H1 (cell line): ENCODE results near the gene PHGDH. TPM values are rescaled to one million over a fixed set of nuclear protein-coding genes. Genes with fewer than 3 reads are reported as not detected.

Experiments used
- CTCF ChIA-PET: fragments of 300-600 bp; sonication (Branson Sonifier 250); formaldehyde crosslinking; loops from one replicate; lab custom pipeline; 2021; ENCODE audit not compliant: partially characterized antibody; lab: Charles Lee
- POLR2A ChIA-PET: fragments of 300-600 bp; sonication (Branson Sonifier 250); formaldehyde crosslinking; loops from one replicate; lab custom pipeline; 2021; ENCODE audit warnings: inconsistent platforms; ENCODE audit not compliant: partially characterized antibody; lab: Charles Lee
- DNase-seq, 2 experiments: peaks; one replicate each; pipeline versions ENCODE4 v3.0.0 to v3.0.0-alpha.2; 2010 to 2022; ENCODE audit warnings: low spot score in 2 of 2, low read depth in 1 of 2, mixed read lengths in 1 of 2
- FAIRE-seq: peaks from 2 replicates; lab custom pipeline; 2011; peaks lifted over from hg19 to GRCh38; lab: Jason Lieb, UNC
- H2AFZ ChIP-seq: 2 replicates; pipeline ENCODE4 v1.8.1; 2012; ENCODE audit warnings: low read length, inconsistent platforms
- H2AK5ac ChIP-seq: 2 replicates; pipeline ENCODE4 v1.6.1; 2013; ENCODE audit warnings: low read depth, low read length
- H2BK120ac ChIP-seq: replicated peaks from 2 replicates; pipeline ENCODE3; 2013; ENCODE audit warnings: low read depth, low read length, inconsistent platforms
- H2BK12ac ChIP-seq: 2 replicates; pipeline ENCODE4 v1.6.1; 2013; ENCODE audit warnings: low read depth, low read length
- H2BK15ac ChIP-seq: 2 replicates; pipeline ENCODE4 v1.6.1; 2013; ENCODE audit warnings: low read length
- H2BK20ac ChIP-seq: 2 replicates; pipeline ENCODE4 v1.6.1; 2013; ENCODE audit warnings: low read length
- H2BK5ac ChIP-seq: 2 replicates; pipeline ENCODE4 v1.6.1; 2013; ENCODE audit warnings: low read depth, low read length
- H3K14ac ChIP-seq: 2 replicates; pipeline ENCODE4 v1.6.1; 2013; ENCODE audit warnings: inconsistent platforms; ENCODE audit not compliant: insufficient read length
- H3K18ac ChIP-seq: 2 replicates; pipeline ENCODE4 v1.6.1; 2013; ENCODE audit warnings: low read length; ENCODE audit errors: extremely low read depth
- H3K23ac ChIP-seq: 2 replicates; pipeline ENCODE4 v1.6.1; 2013; ENCODE audit warnings: inconsistent platforms; ENCODE audit not compliant: insufficient read length
- H3K23me2 ChIP-seq: 2 replicates; pipeline ENCODE4 v1.6.1; 2013; ENCODE audit warnings: low read depth, low read length
- H3K27ac ChIP-seq: 2 replicates; pipeline ENCODE4 v1.6.1; 2011; ENCODE audit warnings: low read depth, low read length, inconsistent platforms
- H3K27me3 ChIP-seq, 4 experiments: replicated peaks in 1 of 4; 1 replicate in 1 of 4; 2 replicates in 3 of 4; pipeline versions ENCODE4 v1.6.1 to v1.8.1; 2011 to 2013; ENCODE audit warnings: low read length in 3 of 4, mild to moderate bottlenecking in 3 of 4, inconsistent platforms in 2 of 4, mixed read lengths in 2 of 4, moderate library complexity in 1 of 4; ENCODE audit not compliant: control insufficient read depth in 3 of 4, insufficient read depth in 3 of 4; ENCODE audit errors: extremely low read depth in 1 of 4
- H3K36me3 ChIP-seq, 4 experiments: 2 replicates each; pipeline versions ENCODE4 v1.6.1 to v1.8.1; 2011 to 2013; ENCODE audit warnings: mild to moderate bottlenecking in 4 of 4, low read length in 3 of 4, moderate library complexity in 2 of 4, control low read depth in 1 of 4, inconsistent platforms in 1 of 4; ENCODE audit not compliant: insufficient read depth in 4 of 4, control insufficient read depth in 2 of 4
- H3K4ac ChIP-seq: replicated peaks from 2 replicates; pipeline ENCODE3; 2013; ENCODE audit warnings: low read length, low read depth, mixed read lengths, inconsistent platforms; ENCODE audit not compliant: insufficient read length
- H3K4me1 ChIP-seq, 4 experiments: replicated peaks in 1 of 4; 1 replicate in 1 of 4; 2 replicates in 3 of 4; pipeline versions ENCODE4 v1.6.1 to v1.8.1; 2011 to 2013; ENCODE audit warnings: low read length in 3 of 4, inconsistent platforms in 2 of 4, mixed read lengths in 1 of 4; ENCODE audit not compliant: insufficient read depth in 4 of 4, control insufficient read depth in 3 of 4
- H3K4me2 ChIP-seq, 2 experiments: 2 replicates each; pipeline versions ENCODE4 v1.6.1 to v1.8.1; 2011 to 2013; ENCODE audit warnings: low read depth in 2 of 2, low read length in 2 of 2, control low read depth in 1 of 2, inconsistent platforms in 1 of 2, mild to moderate bottlenecking in 1 of 2; ENCODE audit not compliant: insufficient read depth in 1 of 2
- H3K4me3 ChIP-seq, 4 experiments: fragments of 200-600, 300-600 bp in 1 of 4; sonication (generic), shearing (Covaris generic), sonication (Bioruptor Twin) in 1 of 4; 2 replicates each; pipeline versions ENCODE4 v1.5.1 to v1.8.1; 2011 to 2016; ENCODE audit warnings: low read length in 4 of 4, low read depth in 3 of 4, control low read depth in 2 of 4, inconsistent platforms in 2 of 4, mild to moderate bottlenecking in 2 of 4, mixed read lengths in 1 of 4, moderate library complexity in 1 of 4; ENCODE audit not compliant: insufficient read depth in 2 of 4; ENCODE audit errors: extremely low read depth in 1 of 4
- H3K56ac ChIP-seq: replicated peaks from 2 replicates; pipeline ENCODE3; 2013; ENCODE audit warnings: low read depth, mild to moderate bottlenecking, mixed read lengths, low read length, inconsistent platforms; ENCODE audit not compliant: insufficient read length
- H3K79me1 ChIP-seq: 2 replicates; pipeline ENCODE4 v1.6.1; 2013; ENCODE audit warnings: low read depth, low read length, control low read depth
- H3K79me2 ChIP-seq, 2 experiments: 2 replicates each; pipeline versions ENCODE4 v1.6.1 to v1.8.1; 2012 to 2013; ENCODE audit warnings: low read length in 2 of 2, mild to moderate bottlenecking in 2 of 2, inconsistent platforms in 1 of 2; ENCODE audit not compliant: insufficient read depth in 2 of 2, control insufficient read depth in 1 of 2
- H3K9ac ChIP-seq, 4 experiments: replicated peaks in 1 of 4; 1 replicate in 1 of 4; 2 replicates in 3 of 4; pipeline versions ENCODE4 v1.6.1 to v1.8.1; 2011 to 2013; ENCODE audit warnings: low read depth in 3 of 4, low read length in 3 of 4, control low read depth in 2 of 4, mild to moderate bottlenecking in 2 of 4, moderate library complexity in 2 of 4, inconsistent platforms in 1 of 4; ENCODE audit errors: extremely low read depth in 1 of 4
- H3K9me3 ChIP-seq, 2 experiments: 2 replicates each; pipeline versions ENCODE4 v1.6.1 to v1.8.1; 2012 to 2013; ENCODE audit warnings: mild to moderate bottlenecking in 2 of 2, moderate library complexity in 2 of 2, control low read depth in 1 of 2, inconsistent platforms in 1 of 2, low read depth in 1 of 2, low read length in 1 of 2, mixed read lengths in 1 of 2; ENCODE audit not compliant: insufficient read depth in 2 of 2
- H4K20me1 ChIP-seq, 2 experiments: replicated peaks in 1 of 2; 2 replicates each; pipeline versions ENCODE3 to v1.8.1; 2011 to 2013; ENCODE audit warnings: inconsistent platforms in 2 of 2, low read length in 2 of 2, mild to moderate bottlenecking in 1 of 2; ENCODE audit not compliant: insufficient read depth in 2 of 2, control insufficient read depth in 1 of 2
- H4K5ac ChIP-seq: 2 replicates; pipeline ENCODE4 v1.6.1; 2013; ENCODE audit warnings: low read length, low read depth, mixed read lengths, inconsistent platforms; ENCODE audit not compliant: insufficient read length
- H4K8ac ChIP-seq: 2 replicates; pipeline ENCODE4 v1.8.0; 2013; ENCODE audit warnings: mild to moderate bottlenecking, moderate library complexity, low read length, inconsistent platforms; ENCODE audit not compliant: insufficient read depth; ENCODE audit errors: extremely low read depth
- H4K91ac ChIP-seq: replicated peaks from 2 replicates; pipeline ENCODE3; 2013; ENCODE audit warnings: low read length, mixed read lengths, inconsistent platforms; ENCODE audit not compliant: insufficient read length
- BACH1 ChIP-seq: IDR thresholded peaks from 2 replicates; pipeline ENCODE4 v1.6.1; 2012; ENCODE audit warnings: low read length, improper control_type of control experiment
- CHD1 ChIP-seq: IDR thresholded peaks from 2 replicates; pipeline ENCODE4 v1.6.1; 2012; ENCODE audit warnings: low read depth, low read length, improper control_type of control experiment
- GABPA ChIP-seq: IDR thresholded peaks from 2 replicates; pipeline ENCODE4 v1.6.1; 2011; ENCODE audit warnings: mild to moderate bottlenecking, low read length, moderate library complexity, borderline replicate concordance; ENCODE audit not compliant: insufficient read depth
- POLR2A ChIP-seq, 2 experiments: IDR thresholded peaks; 1 replicate in 1 of 2; 2 replicates in 1 of 2; pipeline ENCODE4 v1.6.1; 2011; ENCODE audit warnings: low read depth in 2 of 2, low read length in 2 of 2, mild to moderate bottlenecking in 2 of 2; ENCODE audit errors: control extremely low read depth in 1 of 2
- POLR2AphosphoS5 ChIP-seq: IDR thresholded peaks from 2 replicates; pipeline ENCODE4 v1.6.1; 2011; ENCODE audit warnings: low read depth, low read length
- RAD21 ChIP-seq, 2 experiments: IDR thresholded peaks in 1 of 2; conservative IDR thresholded peaks in 1 of 2; 2 replicates each; pipeline ENCODE4 v1.6.1; 2011; ENCODE audit warnings: low read depth in 2 of 2, low read length in 2 of 2, improper control_type of control experiment in 1 of 2, inconsistent platforms in 1 of 2, mild to moderate bottlenecking in 1 of 2, moderate library complexity in 1 of 2
- RBBP5 ChIP-seq: IDR thresholded peaks from 2 replicates; pipeline ENCODE4 v1.7.1; 2012; ENCODE audit warnings: low read depth, mild to moderate bottlenecking, inconsistent platforms, low read length, moderate library complexity, borderline replicate concordance
- SP2 ChIP-seq: IDR thresholded peaks from 2 replicates; pipeline ENCODE4 v1.6.1; 2012; ENCODE audit warnings: mild to moderate bottlenecking, low read length, inconsistent platforms
- TAF7 ChIP-seq: optimal IDR thresholded peaks from 2 replicates; pipeline ENCODE3; 2011; ENCODE audit warnings: low read depth, mild to moderate bottlenecking, inconsistent platforms, low read length, moderate library complexity, borderline replicate concordance
- WGBS, 2 experiments: shearing (Covaris generic) in 1 of 2; methylation state at CpG; one replicate each; pipeline versions ENCODE4 v1.1.6 to v1.1.7; 2013 to 2015; ENCODE audit warnings: low lambda C conversion rate in 2 of 2, mixed read lengths in 2 of 2, inconsistent platforms in 1 of 2, low coverage in 1 of 2, missing lambda C conversion rate in 1 of 2; ENCODE audit not compliant: insufficient replicate concordance in 2 of 2, insufficient coverage in 1 of 2, insufficient read length in 1 of 2; ENCODE audit errors: extremely low coverage in 1 of 2, missing lambda C conversion rate in 1 of 2; 5-methylcytosine and 5-hydroxymethylcytosine counted together
- polyA plus RNA-seq, 7 experiments: library from polyadenylated mRNA; depleted of rRNA in 3 of 7; stranded (reverse) in 5 of 7; unstranded in 2 of 7; fragments of >200 nt in 5 of 7; fragments of 200-250 nt in 2 of 7; gene quantifications; 1 replicate in 5 of 7; 2 replicates in 1 of 7; 4 replicates in 1 of 7; pipeline versions ENCODE4 v1.2.1 to v1.2.3, GENCODE V29; 2011 to 2013; ENCODE audit warnings: missing spikeins in 2 of 7, mixed read lengths in 2 of 7
- total RNA-seq: library from RNA; stranded (reverse); fragmentation: NEBNext Ultra II Directional; extraction: Animal tissue kit (Norgen Biotek cat#: 25700); gene quantifications from 2 replicates; pipeline ENCODE4 v1.2.1, GENCODE V29; 2021

PHGDH gene
- total and polyA plus RNA-seq, 2 of the 8 experiments (the other 6 are each of a cell fraction or from before 2014, with no cell fraction given), result 358 to 687 TPM

GRCh38 chr1:119724611-119725218, 13.0 kb downstream of the PHGDH start:
- H2BK120ac ChIP-seq, result no peak overlapping the region
- no peak overlapping the region for H2BK5ac ChIP-seq
- H4K8ac ChIP-seq, result no peak overlapping the region
- no peak overlapping the region for H4K91ac ChIP-seq
- no peak overlapping the region for H3K14ac ChIP-seq
- H3K56ac ChIP-seq, result no peak overlapping the region
- no peak overlapping the region for H4K5ac ChIP-seq
- H4K20me1 ChIP-seq, result peaks cover 19 to 27% of the 10 kb centered on the region in 2 experiments
- no peak overlapping the region for H3K4ac ChIP-seq
- H3K79me1 ChIP-seq, result peaks cover 27% of the 10 kb centered on the region
- FAIRE-seq (no peak), DNase-seq (no peak)
- H3K18ac ChIP-seq, result no peak overlapping the region
- TF ChIP-seq BACH1 (no peak), SP2 (no peak), POLR2A (IDR thresholded peaks at IDR 0.05; ENCODE audit: control extremely low read depth in 1 of 2, low read depth in 2 of 2, low read length in 2 of 2) (no peak), POLR2AphosphoS5 (peak; percentile 46; the same call in 1 of the 2 replicates), CHD1 (no peak), RBBP5 (no peak), GABPA (no peak), TAF7 (no peak), RAD21 (IDR thresholded peaks at IDR 0.05 in 1 of 2, conservative IDR thresholded peaks at IDR 0.05 in 1 of 2; ENCODE audit: low read depth in 2 of 2, low read length in 2 of 2) (no peak)
- H3K27me3 ChIP-seq, result no peaks in the 10 kb centered on the region
- ChIA-PET CTCF (interaction anchor here (0.9 to 14.1 kb wide), 9 partner anchors 9 to 113 kb away, joined by 3 to 132 read pairs (median 4); partner anchors contain the start of gene PHGDH), POLR2A (interaction anchor here (0.6 to 30.7 kb wide), 8 partner anchors 10 to 144 kb away, joined by 3 to 425 read pairs (median 4); partner anchors contain the start of gene PHGDH)
- no peaks in the 10 kb centered on the region for H3K23me2 ChIP-seq
- H3K36me3 ChIP-seq, result peaks cover 41 to 100% (median 84%) of the 10 kb centered on the region in 4 experiments
- H2BK20ac ChIP-seq, result no peak overlapping the region
- peaks cover 16 to 78% of the 10 kb centered on the region in 2 experiments for H3K79me2 ChIP-seq
- peaks cover 0 to 4% (median 0%) of the 10 kb centered on the region in 4 experiments; a peak in 1 of 7 replicates for H3K4me1 ChIP-seq
- H2AK5ac ChIP-seq, result no peak overlapping the region
- H3K23ac ChIP-seq, result no peak overlapping the region
- H3K27ac ChIP-seq, result no peak overlapping the region
- no peaks in the 10 kb centered on the region for H3K9me3 ChIP-seq
- no peak overlapping the region for H3K4me3 ChIP-seq
- H3K9ac ChIP-seq, result no peak overlapping the region
- no peak overlapping the region for H2BK15ac ChIP-seq
- 90% methylated on average over 8 of the region's 8 CpGs; no CpG with 5 or more reads in 1 of the 2 experiments for WGBS, 2 experiments
- H3K4me2 ChIP-seq, result no peak overlapping the region
- no peak overlapping the region for H2BK12ac ChIP-seq
- H2AFZ ChIP-seq, result no peak overlapping the region
